GM13977 (cell line): ENCODE measurements around the gene VN1R5.
"Not testable (repeated sequence)": the region's sequence is repeated elsewhere in the genome, so short reads cannot be mapped to it uniquely, and the experiment has no call there.

Source experiments
- DNase-seq: peaks from one replicate; pipeline ENCODE4 v3.0.0; 2012; ENCODE audit warnings: low spot score
- in situ Hi-C: fragments of 300-500 bp; cut with MboI; formaldehyde crosslinking; loops from one replicate; pipeline ENCODE4 v1.12.0; 2022; ENCODE audit warnings: low sequenced_read_pairs, low pct_unique_long_range_greater_than_20kb, mixed read lengths, inconsistent platforms; ENCODE audit not compliant: unreplicated experiment
- TF ChIP-seq, protein P1 (sequence below): IDR thresholded peaks from 2 replicates; pipeline ENCODE4 v1.5.1; 2012; ENCODE audit warnings: mild to moderate bottlenecking, control low read depth; ENCODE audit not compliant: insufficient read depth; ENCODE audit errors: extremely low read depth, missing control alignments

VN1R5 gene

GRCh38 chr1:247216261-247216660, 39.6 kb upstream of the VN1R5 start:
- TF ChIP-seq, protein P1, sequence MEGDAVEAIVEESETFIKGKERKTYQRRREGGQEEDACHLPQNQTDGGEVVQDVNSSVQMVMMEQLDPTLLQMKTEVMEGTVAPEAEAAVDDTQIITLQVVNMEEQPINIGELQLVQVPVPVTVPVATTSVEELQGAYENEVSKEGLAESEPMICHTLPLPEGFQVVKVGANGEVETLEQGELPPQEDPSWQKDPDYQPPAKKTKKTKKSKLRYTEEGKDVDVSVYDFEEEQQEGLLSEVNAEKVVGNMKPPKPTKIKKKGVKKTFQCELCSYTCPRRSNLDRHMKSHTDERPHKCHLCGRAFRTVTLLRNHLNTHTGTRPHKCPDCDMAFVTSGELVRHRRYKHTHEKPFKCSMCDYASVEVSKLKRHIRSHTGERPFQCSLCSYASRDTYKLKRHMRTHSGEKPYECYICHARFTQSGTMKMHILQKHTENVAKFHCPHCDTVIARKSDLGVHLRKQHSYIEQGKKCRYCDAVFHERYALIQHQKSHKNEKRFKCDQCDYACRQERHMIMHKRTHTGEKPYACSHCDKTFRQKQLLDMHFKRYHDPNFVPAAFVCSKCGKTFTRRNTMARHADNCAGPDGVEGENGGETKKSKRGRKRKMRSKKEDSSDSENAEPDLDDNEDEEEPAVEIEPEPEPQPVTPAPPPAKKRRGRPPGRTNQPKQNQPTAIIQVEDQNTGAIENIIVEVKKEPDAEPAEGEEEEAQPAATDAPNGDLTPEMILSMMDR, result no peak
- no peak for DNase-seq
- in situ Hi-C loops, result no loop called here

DNA sequence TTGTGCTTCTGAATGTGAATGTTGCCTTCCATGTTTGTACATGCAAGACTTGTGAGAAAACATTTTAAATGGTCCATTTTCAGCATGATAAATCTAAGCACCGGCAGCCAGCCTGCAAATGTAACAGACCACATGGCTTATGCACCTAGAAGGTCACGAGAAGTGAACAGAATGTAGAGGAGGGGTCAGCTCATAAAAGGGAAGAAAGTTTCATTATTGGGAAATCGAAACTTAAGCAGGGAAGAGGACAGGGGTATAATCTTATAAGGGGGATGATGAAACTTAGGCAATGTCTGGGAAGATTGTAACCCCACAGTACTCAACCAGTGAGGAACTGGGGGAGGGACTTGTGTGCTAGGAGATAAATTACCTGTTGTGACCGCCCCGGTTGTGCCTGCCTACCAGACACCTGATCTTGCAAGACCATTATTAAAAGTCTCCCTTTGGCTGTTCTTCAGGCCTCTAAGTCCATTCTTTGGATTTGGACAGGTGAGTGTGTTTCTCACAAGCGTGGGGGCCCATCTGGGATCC, 37.7 kb upstream of the VN1R5 start:
- TF ChIP-seq, protein P1, result no peak
- DNase-seq, result no peak
- in situ Hi-C loops, result no loop called here

DNA sequence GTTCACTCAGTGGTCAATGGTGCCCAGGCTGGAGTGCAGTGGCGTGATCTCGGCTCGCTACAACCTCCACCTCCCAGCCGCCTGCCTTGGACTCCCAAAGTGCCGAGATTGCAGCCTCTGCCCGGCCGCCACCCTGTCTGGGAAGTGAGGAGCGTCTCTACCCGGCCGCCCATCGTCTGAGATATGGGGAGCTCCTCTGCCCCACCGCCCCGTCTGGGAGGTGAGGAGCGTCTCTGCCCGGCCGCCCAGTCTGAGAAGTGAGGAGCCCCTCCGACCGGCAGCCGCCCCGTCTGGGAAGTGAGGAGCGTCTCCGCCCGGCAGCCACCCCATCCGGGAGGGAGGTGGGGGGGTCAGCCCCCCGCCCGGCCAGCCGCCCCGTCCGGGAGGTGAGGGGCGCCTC, 35.6 kb upstream of the VN1R5 start:
- in situ Hi-C loops, DNase-seq: not testable (repeated sequence)

- TF ChIP-seq, protein P1, result no peak
- DNase-seq, result no peak
- in situ Hi-C loops, result no loop called here
These were observed 33.0 kb upstream of the VN1R5 start for GRCh38 chr1:247222840-247223239.

- DNase-seq, result no peak
- TF ChIP-seq, protein P1, result no peak
- in situ Hi-C loops, result no loop called here
These were observed 31.1 kb upstream of the VN1R5 start for GRCh38 chr1:247224822-247225221.

- no peak for DNase-seq
- in situ Hi-C loops, result no loop called here
- TF ChIP-seq, protein P1, result no peak
These were observed 27.7 kb upstream of the VN1R5 start for GRCh38 chr1:247228133-247228532.

GRCh38 chr1:247241691-247242090, 14.2 kb upstream of the VN1R5 start:
- DNase-seq, result no peak
- TF ChIP-seq, protein P1, result no peak
- in situ Hi-C loops, result no loop called here
